Glomerular visceral epithelial cell (primary cell): Measurements from ENCODE around the gene TMEM127.
"Not testable (repeated sequence)": the region's sequence is repeated elsewhere in the genome, so short reads cannot be mapped to it uniquely, and the experiment has no call there.

Experiments used
- DNase-seq: peaks from one replicate; pipeline ENCODE4 v3.0.0-alpha.2; 2016; ENCODE audit errors: extremely low spot score

Gene TMEM127, protein sequence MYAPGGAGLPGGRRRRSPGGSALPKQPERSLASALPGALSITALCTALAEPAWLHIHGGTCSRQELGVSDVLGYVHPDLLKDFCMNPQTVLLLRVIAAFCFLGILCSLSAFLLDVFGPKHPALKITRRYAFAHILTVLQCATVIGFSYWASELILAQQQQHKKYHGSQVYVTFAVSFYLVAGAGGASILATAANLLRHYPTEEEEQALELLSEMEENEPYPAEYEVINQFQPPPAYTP

DNA sequence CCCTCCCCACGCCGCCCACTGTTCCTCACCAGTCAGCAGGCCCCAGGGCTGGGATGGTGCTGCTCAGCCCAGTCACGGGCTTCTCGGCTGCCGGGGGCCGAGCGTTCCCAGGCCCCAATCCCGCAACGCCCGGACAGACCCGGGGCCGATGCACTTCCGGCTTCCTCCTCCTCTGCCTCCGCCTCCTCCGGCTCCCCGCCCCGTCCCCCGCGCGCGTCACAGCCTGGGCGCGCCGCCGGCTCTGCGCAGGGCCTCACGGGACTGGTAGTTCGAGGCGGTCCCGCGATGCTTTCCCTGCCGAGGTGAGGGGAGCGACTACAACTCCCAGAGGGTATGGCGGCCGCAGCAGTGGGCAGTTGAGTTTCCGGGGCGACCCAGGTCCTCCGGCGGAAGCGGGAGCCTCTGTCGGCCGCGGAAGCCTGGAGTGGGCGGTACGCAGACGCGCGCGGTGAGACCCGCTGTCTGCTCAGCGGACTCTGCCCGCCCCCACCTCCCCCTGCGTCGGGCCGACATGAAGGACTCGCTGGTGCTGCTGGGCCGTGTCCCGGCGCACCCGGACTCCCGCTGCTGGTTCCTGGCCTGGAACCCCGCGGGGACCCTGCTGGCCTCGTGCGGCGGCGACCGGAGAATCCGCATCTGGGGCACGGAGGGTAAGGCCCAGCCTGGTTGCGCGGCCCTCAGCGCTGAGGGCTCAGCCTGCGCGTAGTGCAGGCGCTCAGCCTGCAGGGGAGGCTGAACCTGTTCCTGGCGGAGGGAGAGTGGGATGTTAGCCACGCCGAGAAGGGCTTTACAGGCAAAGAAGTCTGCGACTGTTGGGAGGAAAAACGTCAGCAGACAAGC, at the start of gene TMEM127, which contains the start of gene CIAO1:
Gene TMEM127 (minus strand): TSS at position 158 of the 840 bp plus-strand sequence. CDS start 616 bp downstream, outside the sequence.
Gene CIAO1 (plus strand): TSS at position 386 of the 840 bp plus-strand sequence. CDS start 126 bp downstream, at position 512.
- DNase-seq = peak; percentile 99

DNA sequence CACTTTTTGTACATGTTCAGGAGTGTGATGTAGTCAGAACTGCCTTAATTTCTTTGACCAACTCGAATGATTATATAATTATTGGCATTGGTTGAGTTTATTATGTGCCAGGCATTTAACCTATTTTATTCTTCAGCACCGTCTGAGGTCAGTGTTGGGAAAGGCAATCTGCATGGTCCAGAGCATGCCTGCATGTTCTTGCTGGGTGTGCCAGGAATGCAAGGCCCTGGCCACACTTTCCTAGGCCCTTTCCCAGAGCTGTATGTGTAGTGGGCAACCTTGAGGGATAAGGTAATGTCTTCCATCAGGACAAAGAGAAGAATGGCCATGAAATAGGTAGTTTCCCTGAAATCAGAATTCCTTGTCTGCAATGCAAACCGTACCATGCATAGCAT, 49.2 kb upstream of the TMEM127 start:
- DNase-seq = no peak

DNA sequence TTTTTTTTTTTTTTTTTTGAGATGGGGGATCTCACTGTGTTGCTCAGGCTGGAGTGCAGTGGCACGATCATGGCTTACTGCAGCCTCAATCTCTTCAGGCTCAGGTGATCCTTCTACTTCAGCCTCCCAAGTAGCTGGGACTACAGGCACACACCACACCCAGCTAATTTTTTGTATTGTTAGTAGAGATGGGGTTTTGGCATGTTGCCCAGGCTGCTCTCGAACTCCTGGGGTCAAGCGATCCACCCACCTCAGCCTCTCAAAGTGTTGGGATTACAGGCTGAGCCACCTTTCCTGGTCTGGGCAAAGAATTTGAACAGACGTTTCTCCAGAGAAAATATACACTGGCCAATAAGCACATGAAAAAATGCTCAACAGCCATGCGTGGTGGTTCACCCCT, 42.5 kb upstream of the TMEM127 start:
- no peak for DNase-seq

DNA sequence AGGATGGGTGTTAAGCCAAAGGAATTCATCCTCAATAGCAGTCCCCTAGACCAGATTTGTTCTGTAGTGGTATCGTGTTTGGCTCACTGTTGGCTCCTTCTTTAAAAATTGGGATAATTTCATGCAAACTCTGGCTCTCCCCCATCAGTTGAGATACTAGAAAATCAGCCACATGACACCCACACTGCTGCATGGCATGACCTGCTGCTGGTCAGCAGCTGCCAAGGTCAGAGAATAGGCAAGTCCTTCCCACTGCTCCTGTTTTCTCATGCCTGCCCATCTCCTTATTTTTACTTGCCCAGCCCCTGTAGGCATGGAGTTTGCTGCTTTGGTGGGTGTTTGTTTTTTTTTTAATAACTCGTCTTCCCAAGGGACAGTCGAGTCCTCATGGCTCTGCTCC, 40.6 kb upstream of the TMEM127 start:
- DNase-seq = no peak

DNA sequence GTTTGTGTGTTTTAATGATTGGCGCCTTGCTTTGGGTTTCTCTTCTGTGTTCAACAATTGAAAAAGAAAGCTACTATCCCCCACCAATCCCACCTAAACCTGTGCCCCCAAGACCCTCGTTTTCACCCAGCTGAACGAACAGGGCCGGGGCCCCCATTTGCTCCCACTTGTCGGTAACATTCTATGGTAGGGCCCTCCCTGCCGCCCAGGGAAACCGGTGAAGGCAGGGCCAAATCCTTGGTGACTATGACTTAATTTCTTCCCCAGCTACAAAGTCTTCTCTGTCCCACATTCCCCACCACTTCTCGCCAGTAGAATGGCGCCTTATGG, 40.1 kb upstream of the TMEM127 start:
- no peak for DNase-seq

DNA sequence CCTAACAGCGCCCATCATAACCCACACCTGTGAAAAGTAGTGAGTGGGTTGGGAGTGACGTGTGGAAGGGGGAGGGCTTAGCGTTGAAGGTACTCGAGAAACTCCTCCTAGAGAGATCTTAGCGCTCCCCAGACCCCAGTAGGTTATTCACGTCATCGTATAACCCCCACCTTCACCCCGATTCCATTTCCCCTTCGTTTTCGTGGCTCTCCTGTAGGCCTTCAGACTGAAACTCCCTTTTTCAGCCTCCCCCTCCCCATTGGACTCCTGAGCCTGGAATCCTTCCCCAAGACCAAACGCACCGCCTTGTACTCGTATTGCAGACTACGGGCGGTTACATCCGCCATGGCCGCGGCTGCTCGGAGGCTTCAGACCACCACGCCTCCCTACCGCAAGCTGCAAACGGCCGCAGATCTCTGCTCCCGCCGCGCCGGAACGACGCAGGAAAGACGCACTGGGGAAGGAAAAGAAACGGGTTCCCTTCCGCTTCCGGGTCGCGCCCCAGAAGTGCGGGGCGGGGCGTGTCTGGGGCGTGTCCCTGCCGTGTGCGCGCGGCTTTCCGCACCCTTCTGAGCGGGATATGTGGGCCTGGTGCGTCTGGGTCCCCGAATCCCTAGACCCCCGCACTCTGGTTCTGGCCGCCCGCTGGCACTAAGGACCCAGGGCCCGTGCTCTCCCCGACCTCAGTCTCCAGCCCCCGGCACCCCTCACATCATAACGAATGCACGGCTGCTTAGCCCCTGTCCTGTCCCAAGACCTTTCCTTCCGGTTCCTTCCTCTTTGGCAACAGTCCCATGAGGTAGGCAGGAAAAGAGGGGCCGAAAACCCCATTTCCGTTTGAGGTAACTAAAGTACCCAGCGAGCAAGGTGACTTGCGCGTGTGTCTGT, 39.5 kb upstream of the TMEM127 start, which contains the start of gene SNRNP200:
Gene SNRNP200 (minus strand): TSS at position 456 of the 888 bp plus-strand sequence. CDS start 109 bp downstream, at position 347.
- peak; percentile 90 for DNase-seq

DNA sequence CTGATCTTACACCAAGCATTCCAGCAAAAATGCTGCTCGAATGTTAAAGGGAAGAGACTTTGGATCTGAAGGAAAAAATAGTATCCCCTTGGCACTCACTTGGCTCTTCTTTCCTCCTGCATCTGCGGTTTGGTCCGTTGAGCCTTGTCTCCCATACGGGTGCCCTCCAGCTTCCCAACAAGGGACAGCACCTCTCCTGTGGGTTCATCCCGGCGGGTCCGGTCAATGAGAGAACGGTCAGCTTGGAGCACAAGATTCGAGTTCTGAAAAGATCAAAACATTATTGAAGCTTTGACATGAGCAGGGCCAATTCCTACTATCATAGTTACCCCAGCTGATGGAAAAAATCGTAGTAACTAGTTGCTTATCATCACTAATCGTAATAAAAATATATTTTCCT, 38.8 kb upstream of the TMEM127 start:
- DNase-seq = no peak

DNA sequence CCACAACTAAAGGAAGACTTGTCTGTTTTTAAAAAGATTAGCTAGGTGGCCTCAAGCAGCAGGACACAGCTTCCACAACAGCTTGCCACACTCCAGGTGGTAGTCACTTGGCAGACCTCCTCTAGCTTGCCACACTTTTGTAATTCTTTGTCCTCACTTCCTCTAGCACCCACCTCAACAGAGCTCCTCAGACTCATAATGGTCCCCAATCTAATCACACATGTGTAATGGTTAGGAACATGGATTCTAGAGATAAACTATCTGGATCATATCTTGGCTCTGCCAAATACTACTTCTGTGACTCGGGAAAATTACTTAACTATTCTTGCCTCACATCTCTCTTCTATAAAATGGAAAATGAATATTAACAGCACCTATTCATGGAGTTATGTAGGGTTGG, 36.1 kb upstream of the TMEM127 start:
- no peak for DNase-seq

DNA sequence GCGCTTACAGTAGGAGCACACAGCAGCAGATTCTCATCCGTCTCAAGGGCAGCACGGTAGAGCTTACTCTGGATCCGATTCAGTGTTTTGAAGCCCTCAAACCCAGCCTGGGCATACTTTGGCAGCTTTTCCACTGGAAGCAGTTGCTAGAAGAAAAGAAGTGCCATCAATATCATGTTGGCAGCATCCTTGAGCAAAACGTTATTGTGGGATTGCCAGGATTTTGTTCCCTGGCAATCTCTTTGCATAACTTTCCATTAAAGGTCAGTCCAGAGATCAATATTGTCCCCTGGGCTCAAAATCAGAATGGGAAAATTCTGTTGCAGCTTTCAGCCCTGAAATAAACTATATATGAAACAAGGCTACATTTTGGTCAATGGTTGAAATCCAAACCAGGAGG, 31.1 kb upstream of the TMEM127 start:
- DNase-seq = no peak

DNA sequence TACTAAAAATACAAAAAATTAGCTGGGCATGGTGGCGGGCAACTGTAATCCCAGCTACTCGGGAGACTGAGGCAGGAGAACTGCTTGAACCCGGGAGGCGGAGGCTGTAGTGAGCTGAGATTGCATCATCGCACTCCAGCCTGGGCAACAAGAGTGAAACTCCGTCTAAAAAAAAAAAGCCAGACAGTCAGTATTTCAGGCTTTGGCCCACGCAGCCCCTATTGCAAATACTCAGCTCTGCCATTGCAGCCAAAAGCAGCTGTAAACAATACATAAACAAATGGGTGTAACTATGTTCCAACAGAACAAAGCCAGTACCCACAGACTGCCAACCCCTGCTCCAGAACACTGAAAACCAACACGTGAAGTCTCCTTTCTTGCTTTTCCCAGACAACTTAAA, 28.5 kb upstream of the TMEM127 start:
- not testable (repeated sequence) for DNase-seq

DNA sequence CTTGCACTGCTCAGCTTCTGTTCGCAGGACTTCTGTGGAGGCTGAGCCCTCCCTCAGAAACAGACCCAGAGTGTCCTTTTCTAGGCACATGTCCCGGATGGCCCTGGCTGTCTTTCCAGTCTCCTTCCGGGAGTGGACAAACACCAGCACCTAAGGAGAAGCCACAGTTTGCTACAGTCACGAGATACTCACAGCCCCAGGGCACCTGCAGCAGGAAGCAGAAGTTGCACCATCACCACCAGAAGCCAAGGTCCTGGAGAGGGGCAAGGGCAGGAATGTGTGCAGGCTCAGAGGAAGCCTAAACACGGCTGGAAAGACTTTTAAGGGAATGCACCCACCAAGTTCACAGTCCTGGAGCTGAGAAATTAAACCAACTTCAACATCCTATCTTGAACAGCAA, 26.0 kb upstream of the TMEM127 start:
- no peak for DNase-seq

DNA sequence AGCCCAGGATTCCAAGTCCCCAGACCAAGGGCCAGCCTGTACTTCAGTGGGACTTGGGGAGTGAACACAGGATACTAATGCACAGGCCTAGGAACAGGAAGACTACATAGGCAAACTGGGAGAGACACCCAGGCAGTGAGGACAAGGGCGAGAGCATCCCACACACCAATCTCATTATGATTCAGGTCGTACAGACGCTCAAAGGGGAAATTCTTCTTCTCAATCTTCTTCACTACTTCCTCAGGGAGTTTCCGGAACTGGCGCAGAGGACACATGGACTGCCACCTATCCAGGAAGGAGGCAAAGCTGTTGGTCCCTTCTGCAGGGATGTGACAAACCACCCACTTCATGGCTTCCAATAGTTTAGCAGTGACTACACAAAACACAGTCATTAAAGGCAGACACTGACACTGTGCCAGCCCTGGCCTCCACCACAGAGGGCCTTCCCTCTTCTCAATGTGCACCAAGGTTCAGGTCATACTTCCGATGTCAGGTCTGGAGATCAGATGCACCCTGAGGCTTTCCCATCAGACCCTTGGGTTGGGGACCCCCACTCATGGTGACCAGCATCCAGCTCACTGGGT, 21.6 kb upstream of the TMEM127 start:
- no peak for DNase-seq

DNA sequence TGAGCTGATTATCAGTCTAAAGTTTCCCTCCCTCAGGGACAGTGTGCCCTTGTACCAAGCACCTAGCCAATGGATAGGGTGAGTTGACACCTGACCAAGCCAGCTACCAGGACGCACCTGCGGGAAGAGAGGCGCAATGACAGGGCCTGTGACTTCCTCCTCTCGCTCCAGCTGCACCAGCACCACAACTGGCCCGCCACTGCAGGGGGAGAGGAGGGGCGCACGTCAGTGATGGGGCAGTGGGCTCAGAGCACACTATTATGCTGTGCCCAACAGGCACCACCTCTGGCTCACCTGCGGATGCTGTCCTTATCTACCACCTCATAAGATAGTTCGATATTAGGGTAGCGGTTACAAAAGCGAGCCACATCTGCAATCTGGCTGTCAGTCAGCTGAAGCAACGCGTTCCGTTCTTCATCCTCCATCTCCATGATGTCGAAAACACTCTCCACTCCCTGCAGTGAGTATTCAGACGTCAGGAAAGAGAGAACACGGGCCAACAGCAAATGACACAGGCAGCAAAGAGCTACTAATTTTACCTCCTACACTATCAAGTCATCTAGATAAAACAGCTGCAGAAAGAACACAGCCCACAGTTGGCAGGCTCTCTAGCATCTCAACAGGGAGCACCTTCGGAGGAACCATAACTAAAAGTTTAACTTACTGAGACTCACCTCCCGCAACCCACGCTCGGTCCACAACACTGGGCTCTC, 11.1 kb upstream of the TMEM127 start:
- DNase-seq = no peak

DNA sequence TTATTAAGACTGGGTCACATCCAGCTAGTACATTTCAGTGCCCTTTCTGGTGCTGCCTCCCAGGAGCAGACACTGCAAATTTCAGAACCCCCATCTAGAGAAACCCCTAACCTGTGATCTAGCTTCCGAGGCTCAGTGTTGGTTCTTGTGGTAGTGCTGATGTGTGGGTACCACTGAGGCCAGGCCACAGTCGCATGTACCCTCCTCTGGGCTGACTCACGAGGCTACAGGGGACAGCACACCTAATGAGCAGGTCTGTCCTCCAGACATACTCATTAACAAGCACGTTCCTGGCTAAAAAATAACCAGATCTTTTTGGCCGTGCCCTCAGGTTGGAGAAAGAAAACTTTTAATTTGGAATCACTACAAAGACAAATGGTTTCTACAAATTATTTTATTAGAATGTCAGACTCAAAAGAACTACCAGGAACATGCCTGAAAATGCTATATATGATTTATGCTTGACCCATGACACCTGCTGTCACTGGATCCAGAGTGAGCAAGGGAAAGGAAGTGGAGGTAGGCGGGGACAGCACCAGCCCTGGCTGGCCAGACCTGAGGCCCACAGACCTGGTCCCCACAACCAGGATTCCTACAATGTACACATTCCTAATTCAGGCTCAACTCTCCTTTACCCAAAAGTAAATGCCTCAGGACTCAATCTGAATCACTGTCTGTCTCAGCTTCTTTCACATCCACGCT, 8.7 kb upstream of the TMEM127 start:
- DNase-seq = no peak

DNA sequence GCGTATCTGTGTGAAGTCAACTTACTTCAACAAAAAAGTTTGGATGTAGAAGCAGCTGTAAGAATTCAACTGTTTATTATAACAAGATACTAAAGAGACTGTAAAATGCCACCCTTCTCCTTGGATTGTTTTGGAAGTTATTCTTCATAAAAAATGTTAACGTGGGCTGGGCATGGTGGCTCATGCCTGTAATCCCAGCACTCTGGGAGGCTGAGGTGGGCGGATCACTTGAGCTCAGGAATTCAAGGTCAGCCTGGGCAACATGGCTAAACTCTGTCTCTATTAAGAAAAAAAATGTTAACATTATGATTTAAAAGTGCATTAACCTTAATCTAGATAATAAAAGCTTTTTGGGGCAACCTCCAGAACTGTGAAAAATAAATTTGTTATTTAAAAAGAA, 8.0 kb upstream of the TMEM127 start:
- no peak for DNase-seq

DNA sequence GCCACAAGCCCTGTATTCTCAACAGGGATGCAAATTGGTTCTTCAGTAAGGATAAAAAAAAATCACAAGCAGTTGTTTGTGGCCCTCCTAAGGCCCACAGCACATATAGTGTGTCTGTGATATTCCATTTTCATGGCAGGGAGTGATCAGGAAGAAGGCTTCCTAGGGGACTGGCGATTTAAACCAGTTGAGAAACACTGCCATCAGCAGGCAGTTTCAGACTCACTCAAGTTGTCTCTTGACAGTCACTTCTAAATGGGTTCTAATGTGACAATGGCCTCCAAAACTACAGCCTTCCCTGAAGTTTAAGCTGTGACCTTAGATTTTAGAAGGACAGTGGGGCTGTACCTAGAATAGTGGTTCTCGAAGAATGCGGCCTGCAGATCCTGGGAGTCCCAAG, 6.2 kb upstream of the TMEM127 start:
- DNase-seq = no peak

DNA sequence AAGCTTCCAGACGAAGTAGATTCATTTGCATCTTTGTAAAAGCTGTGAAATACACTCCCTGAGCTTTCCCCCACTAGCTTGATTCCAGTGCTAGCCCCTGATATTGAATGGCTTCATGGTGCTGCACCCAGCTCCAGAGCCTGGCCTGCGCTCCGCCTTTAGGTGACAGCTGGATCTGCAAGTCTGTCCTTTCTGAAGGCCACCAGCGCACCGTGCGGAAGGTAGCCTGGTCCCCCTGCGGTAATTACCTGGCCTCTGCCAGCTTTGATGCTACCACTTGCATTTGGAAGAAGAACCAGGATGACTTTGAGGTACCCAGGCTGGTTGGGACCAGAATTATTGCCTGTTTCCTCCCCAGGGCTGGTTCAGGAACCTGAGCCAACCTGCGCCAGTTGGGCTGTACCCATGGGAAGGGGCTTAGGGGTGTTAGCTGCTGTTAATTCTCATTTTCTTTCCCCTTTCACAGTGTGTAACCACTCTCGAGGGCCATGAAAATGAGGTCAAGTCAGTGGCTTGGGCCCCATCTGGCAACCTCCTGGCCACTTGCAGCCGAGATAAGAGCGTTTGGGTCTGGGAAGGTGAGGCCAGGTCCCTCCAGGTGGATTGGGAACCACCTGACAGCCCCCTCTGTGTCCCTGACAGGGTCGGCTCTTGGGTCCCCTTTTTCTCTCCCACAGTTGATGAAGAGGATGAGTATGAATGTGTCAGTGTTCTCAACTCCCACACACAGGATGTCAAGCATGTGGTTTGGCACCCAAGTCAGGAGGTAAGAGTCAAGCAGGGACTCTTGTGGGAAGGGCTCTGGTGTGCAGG, 1.6 kb upstream of the TMEM127 start:
- peak; percentile 53 for DNase-seq

DNA sequence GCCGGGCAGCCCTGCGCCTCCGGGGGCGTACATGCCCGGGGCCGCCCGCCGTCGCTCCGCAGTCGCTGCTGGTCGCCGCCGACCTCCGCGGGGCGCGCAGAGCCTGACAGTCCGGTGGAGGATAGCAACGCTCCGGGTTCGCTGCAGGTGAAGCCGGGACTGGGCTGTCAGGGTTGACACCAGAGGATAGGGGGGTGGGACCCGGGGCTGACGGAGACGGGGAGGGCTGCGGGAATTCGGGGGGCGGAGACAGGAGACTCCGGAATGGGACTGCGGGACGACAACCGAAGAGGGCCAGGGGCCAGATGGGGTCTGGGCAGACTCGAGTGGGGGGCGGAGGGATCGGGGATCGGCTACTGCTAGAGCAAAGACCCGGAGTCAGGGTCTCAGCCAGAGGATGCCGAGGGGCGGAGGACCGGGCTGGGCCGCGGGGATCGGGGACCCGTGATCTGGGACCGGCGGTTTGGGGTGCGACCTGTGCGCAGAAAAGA, 403 bp downstream of the TMEM127 start:
- peak; percentile 41 for DNase-seq

DNA sequence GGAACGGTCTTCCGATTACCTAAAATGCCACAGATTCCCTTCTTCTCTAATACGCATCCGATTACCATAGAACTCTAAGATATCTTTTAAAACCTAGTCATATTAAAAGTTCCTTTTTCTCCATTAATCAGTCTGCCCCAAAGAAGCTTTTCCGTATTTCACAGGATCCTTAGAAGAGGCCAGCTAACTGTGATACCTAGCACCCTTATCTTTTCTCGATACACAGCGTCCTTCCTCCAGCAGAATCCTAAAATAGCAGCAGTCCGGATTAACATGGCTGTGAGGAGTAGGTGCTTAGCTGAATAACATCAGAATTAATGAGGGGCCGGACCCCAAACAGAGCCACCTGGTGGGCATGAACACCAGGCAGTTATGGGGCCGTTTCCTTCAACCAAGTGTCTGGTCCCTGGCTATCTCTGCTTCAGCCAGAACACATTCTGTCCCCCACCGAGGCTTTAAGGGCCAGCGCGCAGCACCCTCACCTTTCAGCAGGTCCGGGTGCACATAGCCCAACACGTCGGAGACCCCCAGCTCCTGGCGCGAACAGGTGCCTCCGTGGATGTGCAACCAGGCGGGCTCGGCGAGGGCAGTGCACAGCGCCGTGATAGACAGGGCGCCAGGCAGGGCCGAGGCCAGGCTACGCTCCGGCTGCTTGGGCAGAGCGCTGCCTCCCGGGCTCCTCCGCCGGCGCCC, 995 bp downstream of the TMEM127 start:
- peak; percentile 44 for DNase-seq
